Mammary epithelial cell (primary cell): ENCODE data around the gene CAMTA1.

Experiments used
- CTCF ChIP-seq, 2 donors: IDR thresholded peaks in 1 of 2; conservative IDR thresholded peaks in 1 of 2; 2 replicates each; pipeline ENCODE4 v1.5.1; 2011 to 2012; ENCODE audit warnings: inconsistent platforms in 2 of 2, low read length in 2 of 2, mild to moderate bottlenecking in 2 of 2, control low read depth in 1 of 2, low read depth in 1 of 2; ENCODE audit not compliant: insufficient read depth in 1 of 2; ENCODE audit errors: extremely low read depth in 1 of 2
- EZH2 ChIP-seq: IDR thresholded peaks from 2 replicates; pipeline ENCODE4 v1.6.1; 2012; ENCODE audit warnings: low read length, inconsistent platforms, borderline replicate concordance

- TF ChIP-seq CTCF (conservative IDR thresholded peaks at IDR 0.05 in 1 of 2, IDR thresholded peaks at IDR 0.05 in 1 of 2; ENCODE audit: extremely low read depth in 1 of 2, insufficient read depth in 1 of 2, low read depth in 1 of 2, low read length in 2 of 2), result no peak
- no peak for TF ChIP-seq EZH2
These were observed 27.9 kb downstream of the CAMTA1 start for GRCh38 chr1:6813165-6813564.
